ENCODE data around the gene SPDYC. TPM values are rescaled to one million over a fixed set of nuclear protein-coding genes. Genes with fewer than 3 reads are reported as not detected.

The SPDYC gene
- total and polyA plus RNA-seq, 9 of the 15 experiments (the other 6 are each of a cell fraction or from before 2014, with no cell fraction given), result 4.4 to 18.8 (median 9.2) TPM

GRCh38 chr11:65169164-65169641, 830 bp upstream of the SPDYC start (continued):
- TF ChIP-seq SMAD2 (IDR thresholded peaks at IDR 0.05; ENCODE audit: low read depth, low read length) (no peak), NCOR1 (IDR thresholded peaks at IDR 0.05) (peak; percentile 90), TCF3 (CRISPR knock-in tag; IDR thresholded peaks at IDR 0.05) (peak; percentile 89), LEF1 (IDR thresholded peaks at IDR 0.05) (peak; percentile 46), ARHGAP35 (IDR thresholded peaks at IDR 0.05; ENCODE audit: partially characterized antibody) (no peak), ZNF134 (CRISPR knock-in tag; conservative IDR thresholded peaks at IDR 0.05) (no peak), ZNF586 (CRISPR knock-in tag; conservative IDR thresholded peaks at IDR 0.05) (no peak), ZNF57 (CRISPR knock-in tag; IDR thresholded peaks at IDR 0.05) (no peak), CAMTA2 (CRISPR knock-in tag; conservative IDR thresholded peaks at IDR 0.05) (no peak), SMAD4 (CRISPR knock-in tag; conservative IDR thresholded peaks at IDR 0.05) (peak; percentile 97), ETS2 (tag; IDR thresholded peaks at IDR 0.05; ENCODE audit: borderline replicate concordance, poor library complexity, severe bottlenecking) (no peak), ZEB2 (IDR thresholded peaks at IDR 0.05) (no peak), CBX3 (IDR thresholded peaks at IDR 0.05; ENCODE audit: borderline replicate concordance in 1 of 2, low read length in 2 of 2) (0 out of 3 replicates have a peak, but pooled peaks of 1 of the 2 experiments have one; percentile 36), SMARCA5 (IDR thresholded peaks at IDR 0.05) (no peak), CBFA2T2 (conservative IDR thresholded peaks at IDR 0.05) (peak; percentile 89), ZNF23 (CRISPR knock-in tag; IDR thresholded peaks at IDR 0.05) (no peak), NR2C2 (CRISPR knock-in tag; IDR thresholded peaks at IDR 0.05) (no peak), NR2C2 (tag; IDR thresholded peaks at IDR 0.05) (peak; percentile 17; the same call in 1 of the 2 replicates), ZNF408 (CRISPR knock-in tag; IDR thresholded peaks at IDR 0.05; ENCODE audit: low read depth) (no peak)
- TF ChIP-seq, protein P1, sequence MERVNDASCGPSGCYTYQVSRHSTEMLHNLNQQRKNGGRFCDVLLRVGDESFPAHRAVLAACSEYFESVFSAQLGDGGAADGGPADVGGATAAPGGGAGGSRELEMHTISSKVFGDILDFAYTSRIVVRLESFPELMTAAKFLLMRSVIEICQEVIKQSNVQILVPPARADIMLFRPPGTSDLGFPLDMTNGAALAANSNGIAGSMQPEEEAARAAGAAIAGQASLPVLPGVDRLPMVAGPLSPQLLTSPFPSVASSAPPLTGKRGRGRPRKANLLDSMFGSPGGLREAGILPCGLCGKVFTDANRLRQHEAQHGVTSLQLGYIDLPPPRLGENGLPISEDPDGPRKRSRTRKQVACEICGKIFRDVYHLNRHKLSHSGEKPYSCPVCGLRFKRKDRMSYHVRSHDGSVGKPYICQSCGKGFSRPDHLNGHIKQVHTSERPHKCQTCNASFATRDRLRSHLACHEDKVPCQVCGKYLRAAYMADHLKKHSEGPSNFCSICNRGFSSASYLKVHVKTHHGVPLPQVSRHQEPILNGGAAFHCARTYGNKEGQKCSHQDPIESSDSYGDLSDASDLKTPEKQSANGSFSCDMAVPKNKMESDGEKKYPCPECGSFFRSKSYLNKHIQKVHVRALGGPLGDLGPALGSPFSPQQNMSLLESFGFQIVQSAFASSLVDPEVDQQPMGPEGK (CRISPR knock-in tag; IDR thresholded peaks at IDR 0.05; ENCODE audit: borderline replicate concordance), result peak; percentile 52; the same call in 1 of the 2 replicates
- TF ChIP-seq, protein P2, sequence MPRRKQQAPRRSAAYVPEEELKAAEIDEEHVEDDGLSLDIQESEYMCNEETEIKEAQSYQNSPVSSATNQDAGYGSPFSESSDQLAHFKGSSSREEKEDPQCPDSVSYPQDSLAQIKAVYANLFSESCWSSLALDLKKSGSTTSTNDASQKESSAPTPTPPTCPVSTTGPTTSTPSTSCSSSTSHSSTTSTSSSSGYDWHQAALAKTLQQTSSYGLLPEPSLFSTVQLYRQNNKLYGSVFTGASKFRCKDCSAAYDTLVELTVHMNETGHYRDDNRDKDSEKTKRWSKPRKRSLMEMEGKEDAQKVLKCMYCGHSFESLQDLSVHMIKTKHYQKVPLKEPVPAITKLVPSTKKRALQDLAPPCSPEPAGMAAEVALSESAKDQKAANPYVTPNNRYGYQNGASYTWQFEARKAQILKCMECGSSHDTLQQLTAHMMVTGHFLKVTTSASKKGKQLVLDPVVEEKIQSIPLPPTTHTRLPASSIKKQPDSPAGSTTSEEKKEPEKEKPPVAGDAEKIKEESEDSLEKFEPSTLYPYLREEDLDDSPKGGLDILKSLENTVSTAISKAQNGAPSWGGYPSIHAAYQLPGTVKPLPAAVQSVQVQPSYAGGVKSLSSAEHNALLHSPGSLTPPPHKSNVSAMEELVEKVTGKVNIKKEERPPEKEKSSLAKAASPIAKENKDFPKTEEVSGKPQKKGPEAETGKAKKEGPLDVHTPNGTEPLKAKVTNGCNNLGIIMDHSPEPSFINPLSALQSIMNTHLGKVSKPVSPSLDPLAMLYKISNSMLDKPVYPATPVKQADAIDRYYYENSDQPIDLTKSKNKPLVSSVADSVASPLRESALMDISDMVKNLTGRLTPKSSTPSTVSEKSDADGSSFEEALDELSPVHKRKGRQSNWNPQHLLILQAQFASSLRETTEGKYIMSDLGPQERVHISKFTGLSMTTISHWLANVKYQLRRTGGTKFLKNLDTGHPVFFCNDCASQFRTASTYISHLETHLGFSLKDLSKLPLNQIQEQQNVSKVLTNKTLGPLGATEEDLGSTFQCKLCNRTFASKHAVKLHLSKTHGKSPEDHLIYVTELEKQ (CRISPR knock-in tag; IDR thresholded peaks at IDR 0.05), result no peak
- TF ChIP-seq, protein P3, sequence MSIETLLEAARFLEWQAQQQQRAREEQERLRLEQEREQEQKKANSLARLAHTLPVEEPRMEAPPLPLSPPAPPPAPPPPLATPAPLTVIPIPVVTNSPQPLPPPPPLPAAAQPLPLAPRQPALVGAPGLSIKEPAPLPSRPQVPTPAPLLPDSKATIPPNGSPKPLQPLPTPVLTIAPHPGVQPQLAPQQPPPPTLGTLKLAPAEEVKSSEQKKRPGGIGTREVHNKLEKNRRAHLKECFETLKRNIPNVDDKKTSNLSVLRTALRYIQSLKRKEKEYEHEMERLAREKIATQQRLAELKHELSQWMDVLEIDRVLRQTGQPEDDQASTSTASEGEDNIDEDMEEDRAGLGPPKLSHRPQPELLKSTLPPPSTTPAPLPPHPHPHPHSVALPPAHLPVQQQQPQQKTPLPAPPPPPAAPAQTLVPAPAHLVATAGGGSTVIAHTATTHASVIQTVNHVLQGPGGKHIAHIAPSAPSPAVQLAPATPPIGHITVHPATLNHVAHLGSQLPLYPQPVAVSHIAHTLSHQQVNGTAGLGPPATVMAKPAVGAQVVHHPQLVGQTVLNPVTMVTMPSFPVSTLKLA (conservative IDR thresholded peaks at IDR 0.05), result 0 out of 4 replicates have a peak, but pooled peaks of 1 of the 2 experiments have one; percentile 33
- TF ChIP-seq, protein P4, sequence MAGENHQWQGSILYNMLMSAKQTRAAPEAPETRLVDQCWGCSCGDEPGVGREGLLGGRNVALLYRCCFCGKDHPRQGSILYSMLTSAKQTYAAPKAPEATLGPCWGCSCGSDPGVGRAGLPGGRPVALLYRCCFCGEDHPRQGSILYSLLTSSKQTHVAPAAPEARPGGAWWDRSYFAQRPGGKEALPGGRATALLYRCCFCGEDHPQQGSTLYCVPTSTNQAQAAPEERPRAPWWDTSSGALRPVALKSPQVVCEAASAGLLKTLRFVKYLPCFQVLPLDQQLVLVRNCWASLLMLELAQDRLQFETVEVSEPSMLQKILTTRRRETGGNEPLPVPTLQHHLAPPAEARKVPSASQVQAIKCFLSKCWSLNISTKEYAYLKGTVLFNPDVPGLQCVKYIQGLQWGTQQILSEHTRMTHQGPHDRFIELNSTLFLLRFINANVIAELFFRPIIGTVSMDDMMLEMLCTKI (IDR thresholded peaks at IDR 0.05; ENCODE audit: partially characterized antibody), result no peak
